Ecto neural progenitor cell (in vitro differentiated cells): ENCODE data around the gene CDKAL1.
A peak's percentile ranks its signal among the peaks of the same experiment; 100 is the strongest.

Experiments
- DNase-seq: peaks from one replicate; pipeline ENCODE4 v3.0.0-alpha.2; 2018; ENCODE audit warnings: low spot score

The CDKAL1 gene

GRCh38 chr6:21110684-21111083, 576.4 kb downstream of the CDKAL1 start:
- DNase-seq, result no peak

DNA sequence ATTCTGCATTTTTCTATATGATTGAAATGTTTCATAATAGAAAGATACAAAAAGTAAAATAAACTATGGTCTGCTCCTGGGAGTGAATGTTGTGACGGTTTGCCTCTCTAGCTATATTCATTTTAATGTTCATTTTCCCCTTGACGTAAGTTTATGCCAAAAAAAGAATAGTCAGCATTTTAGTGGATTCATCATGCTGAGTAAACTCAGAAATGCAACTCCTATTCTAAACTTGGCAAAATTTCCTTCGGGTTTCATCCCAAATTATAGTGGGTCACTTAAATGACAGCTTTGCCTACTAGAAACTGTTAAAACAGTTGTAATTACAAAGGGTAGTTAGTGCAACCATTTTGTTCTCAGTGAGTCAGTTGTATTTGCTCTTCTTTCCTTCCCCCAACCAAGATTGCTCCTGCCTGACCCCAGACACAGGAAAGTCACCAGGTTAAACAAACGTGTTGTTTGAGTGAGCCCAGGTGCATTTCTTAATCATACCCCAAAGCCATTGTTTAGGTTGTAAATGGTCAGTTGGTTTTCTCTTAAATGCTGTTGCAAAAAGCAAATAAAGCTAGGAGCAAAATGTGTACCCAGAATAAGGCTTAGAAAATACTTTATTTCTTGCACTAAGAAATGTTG, 577.0 kb downstream of the CDKAL1 start:
- no peak for DNase-seq

- DNase-seq, result no peak
These were observed 580.9 kb downstream of the CDKAL1 start for GRCh38 chr6:21115111-21115510.

DNA sequence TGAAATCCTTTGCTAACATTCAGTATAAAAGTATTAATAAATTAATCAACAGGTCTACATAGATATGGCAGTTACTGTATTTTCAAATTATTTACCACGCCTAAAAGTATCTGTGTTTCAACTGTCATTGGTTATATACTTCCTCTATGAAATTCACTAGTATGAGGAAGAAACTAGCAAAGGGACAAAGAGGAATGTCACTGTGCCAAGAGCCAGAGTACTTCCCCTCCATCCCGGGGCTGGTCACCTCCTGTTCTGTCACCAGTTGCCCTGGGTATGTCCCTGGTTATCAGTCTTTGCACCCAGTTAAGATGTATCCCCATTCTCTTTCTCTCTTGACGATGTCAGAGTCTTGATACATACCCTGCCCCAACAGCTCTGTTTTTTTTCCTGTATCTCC, 582.5 kb downstream of the CDKAL1 start:
- no peak for DNase-seq

- no peak for DNase-seq
These were observed 584.0 kb downstream of the CDKAL1 start for GRCh38 chr6:21118216-21118780.

DNA sequence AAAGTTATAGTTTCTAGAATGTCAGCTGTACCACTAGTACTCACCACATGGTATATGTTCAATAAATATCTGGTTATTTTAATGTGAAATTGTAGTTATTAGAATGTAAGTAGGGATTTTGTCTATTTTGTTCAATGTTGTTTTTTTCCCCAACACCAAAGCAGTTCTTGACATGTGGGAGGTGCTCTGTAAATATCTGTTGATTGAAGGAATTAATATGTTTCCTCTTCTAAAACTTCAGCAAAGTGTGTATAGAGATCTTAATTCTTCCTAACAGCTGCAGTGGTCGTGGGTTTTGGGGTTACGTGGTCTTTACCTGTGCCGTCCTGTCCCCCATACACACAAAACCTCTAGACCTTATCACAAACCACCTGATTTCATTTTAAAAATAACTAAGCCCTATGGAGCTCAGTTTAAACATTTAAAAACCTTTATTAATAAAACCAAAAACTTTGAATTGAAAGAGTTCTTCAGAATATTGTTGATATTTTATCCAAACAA, 587.4 kb downstream of the CDKAL1 start:
- no peak for DNase-seq

DNA sequence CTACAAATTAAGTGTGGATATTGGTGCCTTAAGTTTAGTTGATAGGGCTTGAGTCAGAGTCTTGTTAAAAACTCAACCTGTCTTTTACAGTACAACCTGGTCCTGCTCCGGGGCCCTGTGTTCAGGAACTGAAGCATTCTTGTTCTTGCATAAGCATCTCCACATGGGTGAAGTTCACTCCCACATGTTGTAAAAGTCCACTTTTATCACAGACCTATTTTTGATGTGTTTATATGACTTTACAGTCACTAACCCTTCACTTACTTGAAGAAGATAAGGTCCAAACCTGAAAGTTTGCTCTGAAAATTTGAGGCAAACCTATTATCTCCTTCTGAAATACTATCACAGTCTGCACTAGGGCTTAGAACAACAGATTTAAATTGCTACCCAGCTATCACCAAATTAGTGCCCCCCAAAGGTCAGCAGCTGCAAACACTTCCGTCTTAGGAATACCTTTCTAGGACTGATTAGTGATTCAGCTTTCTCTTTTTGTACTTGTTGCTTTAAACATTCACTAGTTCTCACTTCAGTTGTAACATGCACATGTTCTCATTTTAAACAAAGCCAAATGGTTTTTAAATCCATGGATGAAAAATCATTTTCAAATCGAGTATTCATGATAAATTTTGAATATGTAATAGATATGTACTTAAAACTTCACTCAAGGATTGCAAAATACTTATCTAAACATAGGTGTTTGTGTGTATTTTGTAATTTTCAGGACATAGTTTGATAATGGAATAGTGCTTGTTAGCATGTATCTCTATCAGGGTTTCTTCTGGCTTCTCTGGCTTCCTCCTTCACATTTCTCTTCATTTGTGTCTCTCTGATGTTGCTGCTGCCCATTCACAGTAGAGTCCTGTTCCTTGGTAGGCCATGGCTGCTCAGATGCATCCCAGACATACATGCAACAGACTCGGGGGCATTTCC, 589.5 kb downstream of the CDKAL1 start:
- no peak for DNase-seq

- DNase-seq, result no peak
These were observed 594.3 kb downstream of the CDKAL1 start for GRCh38 chr6:21128601-21129000.

DNA sequence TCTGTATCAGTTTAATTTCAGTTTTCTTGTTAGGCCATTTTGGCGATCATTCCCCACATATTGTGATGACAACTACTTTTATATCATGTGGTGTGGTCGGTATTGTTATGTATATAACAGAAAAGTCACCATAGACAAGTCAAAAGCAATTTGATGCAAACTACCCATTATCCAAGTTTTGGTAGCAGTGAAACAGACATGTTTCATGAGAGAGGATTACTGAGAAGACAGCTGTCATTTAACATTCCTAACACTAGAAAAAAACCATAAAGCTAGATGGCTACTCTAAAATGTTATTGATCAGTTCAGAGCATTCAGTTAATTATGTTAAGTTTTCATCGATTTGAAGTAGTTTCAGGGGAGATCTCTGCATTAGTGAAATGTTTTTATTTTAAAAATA, 597.1 kb downstream of the CDKAL1 start:
- no peak for DNase-seq

DNA sequence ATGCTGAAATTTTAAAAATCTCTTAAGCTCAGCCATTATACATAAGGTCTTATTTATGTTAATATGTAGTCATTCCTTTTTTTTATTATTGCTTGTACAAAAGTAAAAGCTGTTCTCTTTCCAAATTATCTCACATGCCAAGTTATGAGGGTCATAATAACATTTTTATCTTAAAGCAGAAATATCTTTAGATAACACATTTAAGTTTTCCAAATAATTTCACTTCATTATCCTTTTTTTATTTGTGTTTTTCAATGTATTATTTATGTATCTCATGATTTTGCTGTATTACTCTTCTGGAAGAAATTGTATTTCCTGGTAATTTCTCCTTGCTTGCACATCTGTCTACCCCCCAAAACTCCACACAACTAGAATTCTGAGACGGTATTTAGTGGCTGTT, 598.2 kb downstream of the CDKAL1 start:
- DNase-seq, result no peak

DNA sequence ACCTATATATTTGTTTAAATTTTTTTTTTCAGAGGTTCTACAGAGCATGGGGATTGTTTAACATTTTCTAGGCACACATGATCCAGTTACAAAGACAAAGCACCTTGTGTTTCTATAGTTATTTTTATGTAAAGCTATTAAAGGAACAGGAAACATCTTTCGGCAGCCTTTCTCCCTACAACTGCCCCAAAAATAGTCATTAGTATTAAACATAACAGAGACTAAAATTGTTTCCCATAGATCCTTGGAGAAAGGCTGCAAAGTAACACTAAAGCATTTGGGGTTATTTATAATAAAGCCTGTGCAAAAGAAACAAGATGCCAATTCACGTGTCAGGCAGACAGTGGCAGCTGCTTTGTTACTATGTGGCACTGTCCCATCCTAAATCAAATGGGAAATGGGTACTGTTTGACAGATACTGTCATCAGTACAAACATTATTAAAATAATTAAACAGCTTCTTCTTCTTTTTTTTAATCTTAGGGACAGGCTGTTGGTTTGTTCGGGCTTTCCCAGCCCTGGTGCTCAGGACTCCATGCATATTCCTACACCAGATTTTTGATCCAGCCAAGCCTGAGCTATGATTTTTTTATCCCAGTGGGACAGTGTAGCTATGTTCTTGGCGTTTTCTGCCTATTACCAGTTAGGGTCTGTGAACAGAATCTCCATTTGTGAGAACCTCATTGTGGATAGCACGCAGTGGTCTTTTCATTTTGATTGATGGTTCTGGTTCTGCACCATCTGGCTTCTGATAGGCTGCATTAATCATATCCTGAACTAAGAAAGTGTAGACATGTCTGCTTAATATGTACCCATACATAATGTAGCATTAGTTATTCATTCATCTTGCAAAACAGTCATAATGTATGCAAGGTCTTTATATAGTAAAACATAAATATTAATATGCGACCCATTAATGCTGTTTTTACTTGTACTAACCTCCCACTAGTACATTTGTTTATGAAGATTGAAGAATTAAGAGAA, 598.9 kb downstream of the CDKAL1 start:
- DNase-seq, result no peak

GRCh38 chr6:21133901-21134300, 599.6 kb downstream of the CDKAL1 start:
- DNase-seq, result peak; percentile 50

- no peak for DNase-seq
These were observed 600.1 kb downstream of the CDKAL1 start for GRCh38 chr6:21134356-21134755.

GRCh38 chr6:21135484-21136013, 601.3 kb downstream of the CDKAL1 start:
- no peak for DNase-seq

DNA sequence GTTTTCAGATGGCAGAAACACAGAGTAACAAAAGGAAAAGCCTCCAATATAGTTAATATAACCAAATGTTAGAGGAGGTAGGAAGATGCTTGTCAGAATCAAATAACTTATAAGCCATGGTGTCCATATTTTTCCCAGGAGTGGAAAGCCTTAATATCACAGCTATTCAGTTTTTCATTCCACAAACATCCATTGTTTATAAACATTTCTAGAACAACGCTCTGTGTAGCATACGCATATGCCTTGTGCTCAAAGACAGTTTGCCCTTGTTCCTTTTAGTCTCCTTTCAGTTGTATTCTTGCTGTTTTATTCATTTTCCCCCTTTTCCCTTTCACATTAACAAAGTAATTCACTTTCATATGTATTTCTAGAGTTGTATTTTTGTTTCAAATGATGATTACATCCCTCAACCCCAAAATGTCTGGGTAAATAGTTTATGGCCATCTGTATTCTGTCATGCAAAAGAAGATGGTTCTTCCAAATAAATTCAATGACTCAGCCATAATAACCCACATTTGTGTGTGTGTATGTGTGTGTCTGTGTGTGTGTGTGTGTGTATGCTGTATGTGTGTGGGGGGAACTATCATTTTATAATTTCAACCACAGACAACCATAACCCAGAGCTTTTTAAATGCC, 603.6 kb downstream of the CDKAL1 start:
- no peak for DNase-seq

GRCh38 chr6:21138336-21139069, 604.2 kb downstream of the CDKAL1 start:
- DNase-seq, result no peak

GRCh38 chr6:21140966-21141365, 606.7 kb downstream of the CDKAL1 start:
- no peak for DNase-seq

GRCh38 chr6:21141616-21142303, 607.5 kb downstream of the CDKAL1 start:
- DNase-seq, result no peak

DNA sequence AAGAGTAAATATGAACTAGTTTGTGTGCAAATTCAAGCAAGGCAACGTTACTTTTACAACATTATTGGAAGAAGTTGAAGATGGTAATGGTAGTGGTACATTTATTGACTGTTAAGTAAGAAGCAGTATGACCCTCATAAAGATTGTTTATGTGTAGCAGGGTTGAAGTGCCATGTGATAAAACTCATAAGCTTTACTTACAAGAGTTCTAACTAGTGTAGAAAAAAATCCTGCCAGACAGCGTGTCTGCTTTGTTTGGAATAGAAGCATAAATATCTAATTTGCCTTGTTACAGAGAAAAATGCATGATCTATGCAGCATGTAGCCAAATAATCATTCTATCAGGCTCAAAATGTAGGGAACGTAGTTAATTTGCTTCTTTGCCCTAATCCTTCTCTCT, 608.5 kb downstream of the CDKAL1 start:
- no peak for DNase-seq

- no peak for DNase-seq
These were observed 609.4 kb downstream of the CDKAL1 start for GRCh38 chr6:21143645-21144044.
